ENCODE data around the gene PLA2G2F.

The PLA2G2F gene

GRCh38 chr1:20184997-20185833 lies 46.1 kb downstream of the PLA2G2F start:
- CTCF ChIA-PET = no interaction called here
- peak; percentile 55 for DNase-seq (ENCODE audit: extremely low spot score)
- TF ChIP-seq CTCF (IDR thresholded peaks at IDR 0.05; ENCODE audit: control extremely low read depth, extremely low read depth, low read depth, missing control alignments) = no peak
- POLR2A ChIA-PET = no interaction called here

- POLR2A ChIA-PET = no interaction called here
- no peak for TF ChIP-seq CTCF (IDR thresholded peaks at IDR 0.05; ENCODE audit: control extremely low read depth, extremely low read depth, low read depth, missing control alignments)
- peak; percentile 62 for DNase-seq (ENCODE audit: extremely low spot score)
- CTCF ChIA-PET = interaction anchor here (2.3 kb wide), 1 partner anchor 10 kb away, joined by 9 read pairs; no protein-coding TSS in a partner anchor
Measured at GRCh38 chr1:20185834-20186782, 47.0 kb downstream of the PLA2G2F start, which contains the start of the genes PLA2G2C and UBXN10. Gene PLA2G2C, minus strand, starts transcription at chr1:20186518. Its CDS starts 9,155 bp downstream, at chr1:20177363. Gene UBXN10, plus strand, starts transcription at chr1:20186096. Its CDS starts 4,466 bp downstream, at chr1:20190562.

GRCh38 chr1:20187103-20187812 lies 48.1 kb downstream of the PLA2G2F start:
- POLR2A ChIA-PET = no interaction called here
- CTCF ChIA-PET = interaction anchor here (0.9 to 2.3 kb wide), 7 partner anchors 8 to 85 kb away, joined by 3 to 9 read pairs (median 5); no protein-coding TSS in a partner anchor
- no peak for TF ChIP-seq CTCF (IDR thresholded peaks at IDR 0.05; ENCODE audit: control extremely low read depth, extremely low read depth, low read depth, missing control alignments)
- no peak for DNase-seq (ENCODE audit: extremely low spot score)

GRCh38 chr1:20187813-20188454 lies 48.8 kb downstream of the PLA2G2F start:
- TF ChIP-seq CTCF (IDR thresholded peaks at IDR 0.05; ENCODE audit: control extremely low read depth, extremely low read depth, low read depth, missing control alignments) = no peak
- ChIA-PET CTCF (interaction anchor here (0.9 to 2.3 kb wide), 9 partner anchors 8 to 86 kb away, joined by 3 to 9 read pairs (median 5); no protein-coding TSS in a partner anchor), POLR2A (no interaction called here)
- no peak for DNase-seq (ENCODE audit: extremely low spot score)

GRCh38 chr1:20188455-20188817 lies 49.3 kb downstream of the PLA2G2F start:
- no peak for TF ChIP-seq CTCF (IDR thresholded peaks at IDR 0.05; ENCODE audit: control extremely low read depth, extremely low read depth, low read depth, missing control alignments)
- no peak for DNase-seq (ENCODE audit: extremely low spot score)
- ChIA-PET CTCF (interaction anchor here (0.9 to 2.8 kb wide), 7 partner anchors 9 to 271 kb away, joined by 3 to 7 read pairs (median 5); no protein-coding TSS in a partner anchor), POLR2A (no interaction called here)
